Heart left ventricle (tissue), 13 donors: Measurements from ENCODE around the gene EXOC7.

Experiments
- POLR2A ChIP-seq, 2 donors: fragments of 450-650 bp; IDR thresholded peaks; one replicate each; pipeline ENCODE4 v1.6.1; 2017; ENCODE audit warnings: antibody characterized with exemption in 2 of 2, mild to moderate bottlenecking in 2 of 2, moderate library complexity in 2 of 2
- TF ChIP-seq, protein P1 (sequence below), 12 donors: fragments of 200-600 bp; sonication (generic) in 4 of 12; IDR thresholded peaks; one replicate each; pipeline versions ENCODE4 v1.5.0 to v1.8.0; 2018 to 2022; ENCODE audit warnings: antibody characterized with exemption in 12 of 12, mild to moderate bottlenecking in 5 of 12
- donor health status: ischemic (EF 13 %, LVEDD 7.1; RV severe dilation, severe dysfunction).
- donor health status: DM: no; HTN: yes; CAD: no.
- donor health status: DM: no; HTN: no; CAD: no.
- donor health status: ischemic (EF 25% LVEDD 6.9; RV normal size, moderate dysfunction).
- donor health status: ischemic (EF 25% LVEDD 5.7; RV mildly dilated, moderate dysfunction).
- donor health status: ischemic (EF 35%, LVEDD 5.7; RV mildly dilated, moderate dysfunction).
- donor health status: nonischemic (EF 11% LVEDD 7.7; RV severe dilation, severe dysfunction).
- donor health status: DM: yes; HTN: yes; CAD: no.
- donor health status: PGD.
- donor health status: ischemic (EF 29% LVEDD 5.4; RV normal size, mild dysfunction).
- donor health status: nonischemic (EF 23%, LVEDD 6.1; RV moderate dilation, normal function).

DNA sequence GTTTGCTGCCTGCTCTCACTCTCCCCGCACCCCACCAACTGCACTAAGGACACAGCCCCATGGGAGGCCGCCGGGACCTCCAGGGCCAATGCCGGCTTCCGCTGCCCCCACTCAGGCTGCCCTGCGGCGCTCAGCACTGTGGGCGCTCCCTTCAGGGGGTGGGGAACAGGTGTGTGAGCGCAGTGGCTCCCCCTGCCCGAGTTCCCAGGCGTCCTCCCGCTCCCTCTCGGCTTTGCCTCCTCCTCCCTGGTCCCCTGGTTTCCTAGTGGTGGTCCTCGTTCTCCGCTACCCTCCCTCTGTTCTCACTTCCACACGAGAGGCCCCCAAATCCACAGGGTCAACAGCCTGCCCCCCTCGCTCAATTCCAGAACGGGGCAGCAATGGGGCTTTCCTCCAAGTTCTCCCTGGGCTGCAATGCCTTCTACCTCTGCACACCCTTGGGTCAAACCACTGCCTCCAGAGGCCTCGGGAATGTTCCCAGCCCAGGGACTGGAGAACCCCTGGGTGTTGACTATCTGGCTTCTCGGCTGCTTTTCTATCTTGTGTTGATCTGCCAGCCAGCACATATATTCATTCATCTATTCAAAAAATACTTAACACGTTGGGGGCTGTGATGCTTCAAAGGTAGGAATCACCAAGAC lies 27.6 kb upstream of the EXOC7 start:
- TF ChIP-seq, protein P1, sequence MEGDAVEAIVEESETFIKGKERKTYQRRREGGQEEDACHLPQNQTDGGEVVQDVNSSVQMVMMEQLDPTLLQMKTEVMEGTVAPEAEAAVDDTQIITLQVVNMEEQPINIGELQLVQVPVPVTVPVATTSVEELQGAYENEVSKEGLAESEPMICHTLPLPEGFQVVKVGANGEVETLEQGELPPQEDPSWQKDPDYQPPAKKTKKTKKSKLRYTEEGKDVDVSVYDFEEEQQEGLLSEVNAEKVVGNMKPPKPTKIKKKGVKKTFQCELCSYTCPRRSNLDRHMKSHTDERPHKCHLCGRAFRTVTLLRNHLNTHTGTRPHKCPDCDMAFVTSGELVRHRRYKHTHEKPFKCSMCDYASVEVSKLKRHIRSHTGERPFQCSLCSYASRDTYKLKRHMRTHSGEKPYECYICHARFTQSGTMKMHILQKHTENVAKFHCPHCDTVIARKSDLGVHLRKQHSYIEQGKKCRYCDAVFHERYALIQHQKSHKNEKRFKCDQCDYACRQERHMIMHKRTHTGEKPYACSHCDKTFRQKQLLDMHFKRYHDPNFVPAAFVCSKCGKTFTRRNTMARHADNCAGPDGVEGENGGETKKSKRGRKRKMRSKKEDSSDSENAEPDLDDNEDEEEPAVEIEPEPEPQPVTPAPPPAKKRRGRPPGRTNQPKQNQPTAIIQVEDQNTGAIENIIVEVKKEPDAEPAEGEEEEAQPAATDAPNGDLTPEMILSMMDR (IDR thresholded peaks at IDR 0.05) = no peak
- no peak for TF ChIP-seq POLR2A (IDR thresholded peaks at IDR 0.05)
